NCI-H510A (cell line): ENCODE results near the gene HOMEZ.
"Not testable (repeated sequence)": the region's sequence is repeated elsewhere in the genome, so short reads cannot be mapped to it uniquely, and the experiment has no call there.

ENCODE experiments used
- DNase-seq: peaks from one replicate; lab custom pipeline; 2025; lab: John Stamatoyannopoulos, UW

HOMEZ gene

DNA sequence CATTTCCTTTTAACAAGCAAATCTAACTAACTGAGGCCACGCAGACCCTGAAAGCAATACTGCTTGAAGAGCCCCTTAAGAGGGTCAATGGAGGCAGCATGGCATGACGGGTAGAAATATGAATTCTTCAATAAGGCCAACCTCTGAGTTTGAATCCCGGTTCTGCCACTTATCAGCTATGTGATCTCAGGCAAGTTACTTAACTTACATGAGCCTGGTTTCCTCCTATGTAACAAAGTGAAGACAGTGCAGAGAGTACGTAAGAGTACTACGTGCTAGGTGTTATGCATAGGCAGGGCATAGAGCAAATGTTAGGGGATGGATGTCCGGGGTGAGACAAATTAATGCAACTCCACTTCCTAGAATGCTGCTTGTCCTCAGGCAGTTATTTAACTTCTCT lies 4.7 kb downstream of the HOMEZ start:
- DNase-seq, result no peak

DNA sequence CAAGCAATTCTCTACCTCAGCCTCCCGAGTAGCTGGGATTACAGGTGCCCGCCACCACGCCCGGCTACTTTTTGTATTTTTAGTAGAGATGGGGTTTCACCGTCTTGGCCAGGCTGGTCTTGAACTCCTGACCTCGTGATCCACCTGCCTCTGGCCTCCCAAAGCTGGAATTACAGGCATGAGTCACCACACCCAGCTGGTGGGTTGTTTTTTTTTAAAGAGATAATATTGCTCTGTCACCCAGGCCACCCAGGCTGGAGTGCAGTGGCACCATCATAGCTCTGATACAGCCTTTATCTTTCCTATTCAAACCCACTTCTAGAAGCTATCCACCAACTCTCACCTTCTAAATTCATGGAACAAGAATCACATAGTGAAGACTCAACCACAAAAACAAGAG lies 8.0 kb downstream of the HOMEZ start:
- not testable (repeated sequence) for DNase-seq

DNA sequence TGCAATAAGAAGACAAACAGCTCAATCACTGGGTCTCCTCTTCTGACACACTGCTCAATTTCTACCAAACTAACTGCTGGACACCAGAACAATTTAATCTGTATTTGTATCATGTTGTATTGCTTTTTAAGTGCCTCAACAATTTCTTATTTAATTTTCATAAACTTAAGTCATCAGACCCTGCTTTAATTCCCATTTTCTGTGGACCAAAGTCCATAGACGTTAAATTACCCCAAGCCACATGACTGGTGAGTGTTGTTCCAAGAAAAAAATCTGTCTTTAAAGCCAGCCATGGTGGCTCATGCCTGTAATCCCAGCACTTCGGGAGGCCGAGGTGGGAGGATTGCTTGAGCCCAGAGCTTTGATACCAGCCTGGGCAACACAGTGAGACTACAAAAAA lies 8.7 kb downstream of the HOMEZ start:
- no peak for DNase-seq

DNA sequence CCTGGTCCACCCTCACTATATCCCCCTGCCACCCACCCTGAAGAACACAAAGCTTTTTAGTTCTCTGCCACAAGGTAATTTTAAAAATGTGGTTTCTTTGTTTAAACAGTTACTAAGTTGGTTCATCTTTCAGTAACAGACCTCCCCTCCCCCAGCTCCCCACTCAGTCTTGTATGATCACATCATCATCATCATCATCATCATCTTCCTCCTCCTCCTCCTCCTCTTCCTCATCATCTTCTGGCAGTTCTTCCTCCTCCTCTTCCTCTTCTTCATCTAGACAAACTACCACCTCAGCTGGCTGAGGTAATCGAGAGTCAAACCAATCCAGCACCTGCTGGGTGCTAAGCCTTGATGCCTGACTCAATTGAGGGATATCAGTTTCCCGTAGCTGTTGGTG lies 10.5 kb downstream of the HOMEZ start:
- DNase-seq, result no peak

DNA sequence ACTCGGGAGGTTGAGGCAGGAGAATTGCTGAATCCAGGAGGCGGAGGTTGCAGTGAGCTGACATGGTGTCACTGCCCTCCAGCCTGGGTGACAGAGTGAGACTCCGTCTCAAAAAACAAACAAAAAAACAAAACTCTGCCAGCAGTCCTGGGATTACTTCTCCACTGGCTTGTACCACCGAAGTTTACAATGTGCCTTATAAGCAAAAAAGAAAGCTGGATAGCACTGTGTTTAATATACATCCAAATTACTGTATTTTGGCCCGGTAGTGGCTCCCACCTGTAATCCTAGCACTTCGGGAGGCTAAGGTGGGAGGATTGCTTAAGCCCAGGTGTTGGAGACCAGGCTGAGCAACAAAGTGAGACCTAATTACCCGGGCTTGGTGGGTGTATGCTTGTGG lies 16.7 kb downstream of the HOMEZ start:
- DNase-seq, result no peak

DNA sequence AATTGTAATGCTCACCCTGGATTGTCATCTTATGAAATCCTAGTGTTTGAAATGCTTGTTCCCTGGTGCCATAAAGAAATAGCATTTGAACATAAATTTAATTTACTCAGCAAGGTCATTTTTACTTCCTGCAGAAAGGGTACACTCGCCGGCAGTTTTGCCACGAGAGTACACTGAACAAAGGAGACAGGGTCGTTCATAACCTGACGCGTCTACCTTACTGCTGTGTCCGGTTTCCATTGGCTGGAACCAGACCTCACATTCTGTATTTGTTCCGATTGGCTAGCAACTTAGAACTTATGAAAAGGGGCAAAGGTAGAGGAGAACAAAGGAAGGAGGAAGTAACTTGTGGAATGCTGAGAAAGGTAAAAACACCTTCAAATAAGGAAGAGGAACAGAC lies 25.1 kb downstream of the HOMEZ start:
- not testable (repeated sequence) for DNase-seq

DNA sequence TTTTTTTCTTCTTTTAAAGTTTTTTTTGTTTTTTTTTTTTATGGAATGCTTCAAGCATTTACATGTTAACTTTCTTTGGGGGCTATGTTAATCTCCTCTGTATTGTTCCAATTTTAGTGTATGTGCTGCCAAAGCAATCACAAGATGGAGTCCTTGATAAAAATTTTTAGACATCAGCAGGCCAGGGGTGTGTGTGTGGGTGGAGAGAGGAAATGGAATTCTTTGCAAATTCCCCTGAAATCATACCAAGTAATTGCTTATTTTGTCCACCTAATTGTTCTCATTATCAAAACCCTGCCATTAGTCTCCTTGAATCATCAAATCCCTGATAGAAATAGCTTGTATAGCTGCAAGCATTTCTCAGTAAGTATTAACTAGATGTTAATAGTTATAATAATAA lies 26.5 kb downstream of the HOMEZ start:
- no peak for DNase-seq

DNA sequence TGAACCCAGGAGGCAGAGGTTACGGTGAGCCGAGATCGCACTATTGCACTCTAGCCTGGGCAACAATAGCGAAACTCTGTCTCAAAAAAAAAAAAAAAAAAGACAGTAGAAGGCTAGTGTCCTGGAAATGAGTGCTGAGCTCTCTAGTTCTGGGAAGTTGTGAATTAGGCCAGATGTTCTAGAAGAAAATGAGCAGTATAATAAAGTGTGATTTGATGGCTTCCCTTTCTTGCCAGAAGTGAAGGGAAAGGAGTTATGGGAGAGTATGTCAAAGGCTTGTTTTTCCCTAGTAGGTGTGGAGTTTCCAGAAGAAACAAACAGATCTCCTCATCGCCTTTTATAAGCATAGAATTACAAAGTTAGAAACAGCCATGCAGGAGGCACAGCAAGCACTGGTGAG lies 27.7 kb downstream of the HOMEZ start:
- no peak for DNase-seq

DNA sequence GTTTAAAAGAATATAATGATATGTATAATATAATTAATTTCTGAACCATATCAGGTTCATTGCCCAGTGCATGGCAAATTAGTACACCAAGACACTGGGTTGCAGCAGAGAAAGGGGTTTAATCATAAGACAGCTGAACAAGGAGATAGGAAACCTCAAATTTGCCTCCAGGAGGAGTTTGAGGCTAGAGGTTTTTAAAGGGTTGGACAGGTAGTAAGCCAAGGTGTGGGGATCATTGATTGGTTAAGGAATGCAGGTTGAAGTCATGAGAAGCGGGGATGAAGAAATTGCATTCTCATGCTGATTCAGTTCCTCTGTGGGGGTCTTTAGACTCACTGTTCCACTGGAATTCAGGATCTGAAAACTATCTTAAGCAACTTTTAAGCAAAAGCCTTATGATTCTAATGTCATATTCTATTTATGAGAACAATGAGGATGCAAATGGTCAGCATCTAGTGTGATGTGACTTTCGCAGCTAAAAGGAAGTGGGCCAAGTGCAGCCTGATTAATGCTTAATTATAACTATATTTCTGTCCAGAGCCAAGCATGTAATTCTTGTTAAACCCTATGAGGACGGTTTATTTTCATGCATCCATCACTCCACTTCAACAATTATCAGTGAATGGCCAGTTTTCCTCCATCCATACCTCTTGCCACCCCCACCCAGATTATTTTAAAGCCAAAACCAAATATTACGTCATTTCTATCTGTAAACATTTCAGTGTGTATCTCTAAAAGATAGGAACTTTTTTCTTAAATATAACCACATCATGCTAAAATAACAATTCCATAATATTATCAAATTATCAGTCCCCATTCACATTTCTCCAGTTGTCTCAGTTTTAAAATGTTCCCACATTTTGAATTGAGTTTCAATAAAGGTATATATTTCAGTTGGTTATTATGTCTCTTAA lies 33.3 kb downstream of the HOMEZ start:
- no peak for DNase-seq

DNA sequence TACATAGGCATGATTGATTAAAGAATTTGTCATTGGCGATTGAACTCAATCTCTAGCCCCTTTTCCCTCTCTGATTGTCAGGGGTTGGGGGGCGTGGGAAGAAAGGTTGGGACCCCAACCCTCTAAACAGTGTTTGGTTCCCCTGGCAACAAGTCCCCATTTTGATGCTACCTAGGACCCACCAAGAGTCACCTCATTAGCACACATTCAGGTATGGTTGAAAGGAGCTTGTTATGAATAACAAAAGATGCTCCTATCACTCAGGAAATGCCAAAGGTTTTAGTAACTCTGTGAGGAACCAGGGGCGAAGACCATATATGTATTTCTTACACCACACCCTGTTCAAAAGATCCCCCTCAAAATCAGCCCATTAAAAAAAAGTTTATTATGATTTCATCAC lies 33.9 kb downstream of the HOMEZ start:
- no peak for DNase-seq

DNA sequence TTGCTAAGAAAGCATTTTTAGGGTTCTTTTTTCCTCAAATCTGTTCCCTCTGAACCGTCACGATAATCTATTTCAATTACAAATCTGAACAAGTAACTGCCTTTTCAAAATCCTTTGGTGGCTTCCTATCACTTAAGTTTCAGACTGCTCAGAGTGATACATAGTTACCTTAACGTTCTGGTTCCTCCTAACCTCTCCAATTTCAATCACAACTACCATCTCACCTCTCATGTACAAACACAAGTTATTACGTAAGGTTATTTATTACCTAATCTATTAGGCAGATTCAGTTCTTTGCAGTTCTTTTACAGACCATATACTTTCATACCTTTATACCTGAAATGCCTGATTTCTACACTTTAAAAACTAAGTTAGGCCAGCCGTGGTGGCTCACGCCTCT lies 36.1 kb downstream of the HOMEZ start:
- no peak for DNase-seq

DNA sequence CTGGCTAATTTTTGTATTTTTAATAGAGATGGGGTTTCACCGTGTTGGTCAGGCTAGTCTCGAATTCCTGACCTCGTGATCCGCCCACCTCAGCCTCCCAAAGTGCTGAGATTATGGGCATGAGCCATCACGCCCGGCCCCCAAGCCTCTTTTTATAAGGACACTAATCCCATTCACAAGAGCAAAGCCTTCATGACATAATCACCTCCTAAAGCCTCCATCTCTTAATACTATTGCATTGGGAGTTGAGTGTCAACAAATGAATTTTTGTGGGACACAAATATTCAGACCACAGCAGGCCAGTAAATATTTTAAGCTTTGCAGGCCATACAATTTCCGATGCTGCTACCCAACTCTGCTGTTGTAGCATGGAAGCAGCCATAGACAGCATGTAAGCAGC lies 37.3 kb downstream of the HOMEZ start:
- no peak for DNase-seq

DNA sequence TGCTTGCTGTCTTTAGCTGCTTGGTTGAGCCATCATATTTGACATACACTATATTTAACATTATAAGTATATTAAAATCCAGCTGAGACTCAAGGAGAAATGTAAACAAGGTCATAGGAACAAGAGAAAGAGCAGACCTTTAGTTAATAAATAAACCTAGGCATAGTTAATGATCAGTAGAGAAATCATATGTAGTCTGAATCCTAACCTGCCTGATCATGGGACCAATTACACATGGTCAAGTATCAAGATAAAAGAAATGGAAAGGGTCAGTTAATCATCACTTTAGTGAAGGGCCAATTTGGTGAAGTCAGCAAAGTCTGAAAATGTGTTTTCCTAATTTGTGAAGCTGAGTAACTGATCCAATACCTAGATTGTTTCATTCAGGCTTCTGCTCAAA lies 40.6 kb downstream of the HOMEZ start:
- DNase-seq, result no peak

DNA sequence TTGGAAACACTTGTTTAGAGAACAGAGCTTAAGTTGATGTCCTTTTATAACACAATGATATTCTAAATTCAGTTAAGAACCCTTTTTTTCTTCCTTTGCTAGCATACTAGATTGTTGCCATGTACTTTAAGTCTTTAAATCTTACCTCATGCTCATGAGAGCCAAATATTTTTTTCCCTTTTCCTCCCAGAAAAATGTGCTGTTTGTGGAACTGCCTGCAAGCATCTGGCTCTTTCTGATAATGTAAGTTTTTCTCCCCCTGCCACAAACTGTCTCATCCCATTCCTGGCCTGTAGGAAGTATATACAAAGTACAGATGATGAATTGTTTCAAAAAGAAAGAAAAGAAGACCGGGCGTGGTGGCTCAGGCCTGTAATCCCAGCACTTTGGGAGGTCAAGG lies 42.9 kb downstream of the HOMEZ start:
- no peak for DNase-seq

DNA sequence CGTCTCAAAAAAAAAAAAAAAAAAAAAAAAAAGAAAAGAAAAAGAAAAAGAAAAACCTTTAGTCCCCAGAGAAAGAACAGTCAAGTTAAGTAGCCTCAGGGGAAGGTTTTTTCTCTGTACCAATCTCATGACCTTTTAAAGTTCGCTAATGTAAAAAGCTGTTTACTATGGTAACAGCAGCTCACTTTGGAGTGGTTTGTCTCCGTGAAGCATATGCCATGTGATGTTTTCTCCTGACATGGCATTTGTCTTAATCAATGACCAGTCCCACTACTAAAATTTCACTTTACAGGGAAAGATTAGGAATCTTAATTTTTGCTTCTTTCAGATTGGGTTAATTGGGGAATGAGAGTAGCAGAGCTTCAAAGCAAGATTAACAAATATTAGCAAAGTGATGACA lies 43.9 kb downstream of the HOMEZ start:
- DNase-seq, result no peak

DNA sequence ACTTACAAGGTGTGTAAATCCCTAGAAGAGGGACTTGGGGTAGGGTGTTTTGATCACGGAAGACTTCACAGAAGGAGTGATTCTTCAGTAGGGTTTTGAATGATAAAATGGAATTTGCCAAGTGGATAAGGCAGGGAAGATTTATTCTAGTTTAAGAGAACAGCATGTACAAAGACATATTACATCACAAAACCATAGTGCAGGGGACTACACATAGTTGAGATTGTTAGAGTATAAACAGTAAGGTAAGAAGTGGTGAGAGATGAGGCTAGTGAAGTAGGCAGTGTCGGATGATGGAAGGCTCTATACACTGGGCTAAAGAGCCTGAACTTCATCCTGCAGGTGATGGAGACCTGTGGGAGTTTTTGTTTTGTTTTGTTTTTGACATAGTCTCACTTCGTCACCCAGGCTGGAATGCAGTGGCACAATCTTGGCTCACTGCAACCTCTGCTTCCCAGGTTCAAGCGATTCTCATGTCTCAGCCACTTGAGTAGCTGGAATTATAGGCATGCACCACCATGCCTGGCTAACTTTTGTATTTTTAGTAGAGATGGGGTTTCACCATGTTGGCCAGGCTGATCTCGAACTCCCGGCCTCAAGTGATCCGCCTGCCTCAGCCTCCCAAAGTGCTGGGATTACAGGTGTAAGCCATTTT lies 44.7 kb downstream of the HOMEZ start:
- DNase-seq, result not testable (repeated sequence)

DNA sequence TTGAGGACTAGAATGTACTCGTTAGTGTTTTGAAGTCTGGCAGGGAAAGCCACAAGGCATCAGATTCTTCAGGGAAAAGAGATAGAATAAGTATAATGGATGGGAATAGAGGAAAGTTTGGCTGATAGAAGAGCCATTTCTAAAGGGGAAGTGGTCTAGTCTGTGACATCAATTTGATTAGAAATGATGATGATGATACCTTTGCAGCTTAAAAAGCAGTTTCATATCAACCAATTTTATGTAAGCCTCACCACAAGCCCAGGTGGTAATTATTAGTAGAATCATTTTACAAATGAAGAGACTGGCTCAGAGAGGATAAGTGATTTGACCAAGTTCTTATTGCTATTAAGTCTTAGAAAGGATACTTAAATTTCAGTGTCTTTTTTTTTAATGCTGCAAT lies 45.3 kb downstream of the HOMEZ start:
- no peak for DNase-seq

DNA sequence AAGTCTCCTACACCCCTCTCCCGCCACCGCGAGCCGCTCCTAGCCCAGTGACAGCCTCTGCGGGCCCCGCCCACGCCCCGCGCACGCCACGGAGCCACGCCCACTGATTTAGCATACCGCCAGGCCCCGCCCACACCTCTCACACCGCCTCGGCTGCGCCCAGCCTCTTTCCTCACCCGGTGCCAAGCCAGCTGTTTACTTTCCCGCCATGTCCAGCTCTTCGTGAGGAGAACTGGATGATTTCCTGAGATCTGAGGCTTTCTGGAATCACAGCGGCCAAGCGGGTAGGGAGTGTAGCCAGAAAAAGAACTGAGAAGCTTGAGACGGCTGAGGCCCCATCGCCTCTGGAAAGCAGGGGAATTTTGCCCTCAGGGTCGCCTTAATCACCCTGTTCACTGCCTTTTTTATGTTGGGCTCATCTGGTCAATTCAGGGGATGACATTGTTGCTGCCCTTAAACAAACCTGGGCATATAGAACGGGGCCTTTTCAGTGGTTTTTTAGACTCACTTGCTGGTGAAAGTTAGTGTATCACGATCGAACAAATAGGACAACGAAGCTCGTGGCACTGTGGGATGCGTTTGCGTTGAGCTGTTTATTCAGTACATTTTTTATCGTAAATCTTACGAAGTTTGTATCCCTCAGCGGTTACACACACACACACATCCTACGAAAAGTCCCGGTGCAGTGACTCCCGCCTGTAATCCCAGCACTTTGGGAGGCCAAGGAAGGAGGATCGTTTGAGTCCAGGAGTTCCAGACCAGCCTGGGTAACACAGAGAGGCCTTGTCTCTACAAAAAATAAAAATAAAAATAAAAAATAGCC lies 47.9 kb downstream of the HOMEZ start, which contains the start of gene RNF212B:
Gene RNF212B, plus strand, starts transcription at position 165 of the 823 bp plus-strand sequence. CDS start 2,410 bp downstream, outside the sequence.
- DNase-seq, result peak; percentile 34

DNA sequence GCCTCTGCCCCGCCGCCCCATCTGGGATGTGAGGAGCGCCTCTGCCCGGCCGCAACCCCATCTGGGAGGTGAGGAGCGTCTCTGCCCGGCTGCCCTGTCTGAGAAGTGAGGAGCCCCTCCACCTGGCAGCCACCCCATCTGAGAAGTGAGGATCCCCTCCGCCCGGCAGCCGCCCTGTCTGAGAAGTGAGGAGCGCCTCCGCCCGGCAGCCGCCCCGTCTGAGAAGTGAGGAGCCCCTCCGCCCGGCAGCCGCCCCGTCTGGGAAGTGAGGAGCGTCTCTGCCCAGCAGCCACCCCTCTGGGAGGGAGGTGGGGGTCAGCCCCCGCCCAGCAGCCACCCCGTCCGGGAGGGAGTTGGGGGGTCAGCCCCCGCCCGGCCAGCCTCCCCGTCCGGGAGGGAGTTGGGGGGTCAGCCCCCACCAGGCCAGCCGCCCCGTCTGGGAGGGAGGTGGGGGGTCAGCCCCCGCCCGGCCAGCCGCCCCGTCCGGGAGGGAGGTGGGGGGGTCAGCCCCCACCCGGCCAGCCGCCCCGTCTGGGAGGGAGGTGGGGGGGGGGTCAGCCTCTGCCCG lies 53.6 kb downstream of the HOMEZ start:
- not testable (repeated sequence) for DNase-seq

DNA sequence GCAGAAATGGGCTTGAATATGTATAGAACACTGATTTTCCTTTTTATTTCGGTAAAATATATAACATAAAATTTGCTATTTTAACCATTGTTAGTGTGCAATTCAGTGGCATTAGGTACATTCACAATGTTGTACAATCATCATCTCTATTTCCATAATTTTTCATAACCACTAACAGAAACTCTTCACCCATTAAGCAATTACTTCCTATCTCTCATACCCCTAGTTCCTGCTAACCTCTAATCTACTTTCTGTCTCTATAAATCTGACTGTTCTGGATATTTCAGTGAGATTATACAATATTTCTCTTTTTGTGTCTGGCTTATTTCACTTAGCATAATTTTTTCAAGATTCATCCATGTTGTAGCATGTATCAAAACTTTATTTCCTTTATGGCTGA lies 57.1 kb downstream of the HOMEZ start:
- DNase-seq, result no peak

DNA sequence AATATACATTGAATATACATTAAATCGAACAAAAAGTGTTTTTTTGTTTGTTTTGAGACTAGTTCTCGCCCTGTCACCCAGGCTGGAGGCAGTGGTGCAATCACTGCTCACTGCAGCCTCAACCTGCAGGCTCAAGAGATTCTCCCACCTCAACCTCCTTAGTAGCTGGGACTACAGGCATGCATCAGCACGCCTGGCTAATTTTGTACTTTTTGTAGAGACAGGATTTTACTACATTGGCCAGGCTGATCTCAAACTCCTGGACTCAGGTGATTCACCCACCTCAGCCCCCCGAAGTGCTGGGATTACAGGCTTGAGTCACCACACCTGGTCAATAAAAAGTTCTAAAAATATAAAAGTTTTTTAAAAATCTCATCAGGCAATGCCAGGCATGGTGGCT lies 58.4 kb downstream of the HOMEZ start:
- DNase-seq, result no peak

DNA sequence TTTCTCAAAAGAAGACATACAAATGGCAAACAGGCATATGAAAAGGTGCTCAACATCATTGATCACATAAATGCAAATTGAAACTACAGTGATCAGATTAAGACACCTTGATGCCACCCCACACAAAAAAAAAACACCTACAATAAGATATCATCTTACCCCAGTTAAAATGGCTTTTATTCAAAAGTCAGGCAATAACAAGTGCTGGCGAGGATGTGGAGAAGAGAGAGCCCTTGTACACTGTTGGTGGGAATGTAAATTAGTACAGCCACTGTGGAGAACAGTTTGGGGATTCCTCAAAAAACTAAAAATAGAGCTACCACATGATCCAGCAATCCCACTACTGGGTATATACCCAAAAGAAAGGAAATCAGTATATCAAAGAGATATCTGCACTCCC lies 61.0 kb downstream of the HOMEZ start:
- DNase-seq, result not testable (repeated sequence)
